Hematopoietic multipotent progenitor cell treated with erythropoietin and hydrocortisone succinate and interleukin-3 and kit ligand, for 15 days (in vitro differentiated cells): ENCODE data around the gene IER5.
"Not testable (repeated sequence)": the region's sequence is repeated elsewhere in the genome, so short reads cannot be mapped to it uniquely, and the experiment has no call there.

Experiments
- DNase-seq: peaks from one replicate; pipeline ENCODE4 v3.0.0-alpha.2; 2015; ENCODE audit warnings: low spot score

IER5 gene

GRCh38 chr1:181115971-181116370, 27.5 kb downstream of the IER5 start:
- DNase-seq, result not testable (repeated sequence)

DNA sequence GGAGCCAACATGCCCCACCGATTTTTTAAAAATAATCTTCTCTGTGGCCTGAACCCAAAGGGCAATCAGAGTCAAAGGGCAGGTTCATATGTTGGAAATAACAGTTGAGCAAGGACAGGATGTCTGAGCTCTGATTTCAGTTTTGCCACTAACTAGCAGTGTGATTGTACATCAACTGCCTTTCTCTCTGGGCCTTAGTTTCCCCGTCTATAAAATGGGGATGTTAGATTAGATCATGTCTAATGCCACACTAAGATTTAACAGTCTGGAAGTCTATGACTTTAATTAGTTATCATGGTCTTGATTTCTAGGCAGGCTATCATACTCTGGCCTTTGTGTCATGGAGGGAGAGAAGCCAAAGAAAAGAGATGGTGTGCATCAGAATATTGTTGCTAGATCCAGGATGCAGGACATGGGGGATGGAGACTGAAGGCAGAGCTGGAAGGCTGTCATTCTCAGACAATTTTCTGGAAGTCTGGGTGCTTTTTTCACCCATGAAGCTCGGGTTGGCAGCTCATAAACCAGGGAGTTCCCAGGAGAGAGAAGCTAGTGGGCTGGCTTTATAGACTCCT, 28.4 kb downstream of the IER5 start:
- no peak for DNase-seq

GRCh38 chr1:181117648-181118449, 29.3 kb downstream of the IER5 start:
- no peak for DNase-seq

- DNase-seq, result no peak
Observed at GRCh38 chr1:181119093-181119989, 30.8 kb downstream of the IER5 start.

- no peak for DNase-seq
Observed at GRCh38 chr1:181120924-181121323, 32.4 kb downstream of the IER5 start.

- no peak for DNase-seq
Observed at GRCh38 chr1:181121498-181121897, 33.0 kb downstream of the IER5 start.

DNA sequence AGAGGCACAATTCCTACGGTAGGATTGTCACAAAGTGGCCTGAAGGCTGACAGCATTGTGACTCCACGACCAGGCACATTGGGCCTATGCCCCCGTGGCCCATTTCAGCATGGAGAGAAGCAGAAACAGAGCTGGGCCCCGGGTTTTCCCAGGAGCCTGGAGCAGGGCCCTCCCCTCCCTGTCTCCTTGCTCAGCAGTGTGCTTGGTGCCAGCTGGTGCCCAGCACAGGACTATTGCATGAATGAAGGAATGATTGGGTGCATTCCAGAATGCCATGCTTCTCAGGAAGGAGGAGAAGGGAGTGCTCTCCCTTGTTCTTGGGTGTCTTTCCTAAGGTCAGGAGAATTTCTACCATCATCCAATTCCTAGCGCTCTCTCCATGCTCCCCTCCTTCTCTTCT, 33.7 kb downstream of the IER5 start:
- no peak for DNase-seq

DNA sequence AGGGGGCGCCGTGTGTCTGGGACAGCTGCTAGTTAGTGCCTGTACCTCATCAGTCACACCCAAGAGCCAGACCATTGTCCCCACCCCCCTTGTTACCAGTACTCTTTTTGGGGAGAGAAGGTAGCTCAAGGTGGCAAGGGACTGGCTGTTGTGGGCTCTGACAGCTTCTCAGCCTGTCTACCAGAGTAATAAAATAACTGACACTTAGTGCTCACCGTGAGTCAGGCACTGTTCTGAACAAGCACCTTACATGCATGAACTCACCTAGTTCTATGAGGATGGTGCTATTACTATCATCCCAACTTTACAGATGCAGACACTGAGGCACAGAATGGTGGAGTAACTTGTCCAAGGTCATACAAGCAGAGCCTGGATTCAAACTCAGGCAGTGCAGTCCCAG, 34.7 kb downstream of the IER5 start:
- no peak for DNase-seq

- DNase-seq, result no peak
Observed at GRCh38 chr1:181124291-181124751, 35.8 kb downstream of the IER5 start.

DNA sequence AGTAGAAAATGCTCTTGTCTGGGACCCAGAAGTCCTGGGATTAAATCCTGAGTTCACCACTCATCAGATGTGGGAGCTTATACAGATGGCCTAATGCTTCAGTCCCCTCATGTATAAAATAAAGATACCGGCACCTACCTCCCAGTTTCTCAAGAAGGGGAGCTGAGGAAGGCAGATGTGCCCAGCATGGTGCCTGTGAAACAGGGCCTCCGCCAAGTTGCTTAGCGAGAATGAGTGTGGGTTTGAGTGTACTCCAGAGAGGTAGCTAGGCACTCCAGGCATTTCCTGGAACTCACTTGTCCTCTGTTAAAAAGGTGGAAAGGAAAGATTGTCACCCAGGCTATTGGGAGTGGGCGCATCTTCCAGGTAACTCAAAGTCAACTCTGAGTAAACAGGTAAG, 37.8 kb downstream of the IER5 start:
- DNase-seq, result no peak

GRCh38 chr1:181126871-181127587, 38.5 kb downstream of the IER5 start:
- peak; percentile 37 for DNase-seq

DNA sequence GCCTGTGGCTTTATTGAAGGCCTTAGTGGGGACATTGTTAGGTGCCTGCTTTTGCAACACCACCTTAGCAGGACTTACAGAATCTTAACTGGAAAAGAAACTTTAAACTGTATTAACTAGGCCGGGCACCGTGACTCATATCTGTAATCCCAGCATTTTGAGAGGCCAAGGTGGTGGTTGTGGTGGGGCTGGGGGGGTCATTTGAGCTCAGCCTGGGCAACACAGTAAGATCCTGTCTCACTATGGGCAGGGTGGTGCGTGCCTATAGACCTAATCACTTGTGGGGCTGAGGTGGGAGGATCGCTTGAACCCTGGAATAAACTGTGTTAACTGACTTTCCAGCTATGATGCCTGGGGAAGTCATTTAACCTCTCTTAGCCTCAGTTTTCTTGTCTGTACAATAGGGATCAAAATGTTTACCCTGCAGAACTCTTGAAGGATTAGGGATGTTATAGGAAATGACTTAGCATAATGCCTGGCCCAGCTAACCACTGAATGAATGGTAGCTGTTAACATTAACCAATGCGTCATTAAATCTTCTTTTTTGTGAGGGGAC, 39.5 kb downstream of the IER5 start:
- no peak for DNase-seq

DNA sequence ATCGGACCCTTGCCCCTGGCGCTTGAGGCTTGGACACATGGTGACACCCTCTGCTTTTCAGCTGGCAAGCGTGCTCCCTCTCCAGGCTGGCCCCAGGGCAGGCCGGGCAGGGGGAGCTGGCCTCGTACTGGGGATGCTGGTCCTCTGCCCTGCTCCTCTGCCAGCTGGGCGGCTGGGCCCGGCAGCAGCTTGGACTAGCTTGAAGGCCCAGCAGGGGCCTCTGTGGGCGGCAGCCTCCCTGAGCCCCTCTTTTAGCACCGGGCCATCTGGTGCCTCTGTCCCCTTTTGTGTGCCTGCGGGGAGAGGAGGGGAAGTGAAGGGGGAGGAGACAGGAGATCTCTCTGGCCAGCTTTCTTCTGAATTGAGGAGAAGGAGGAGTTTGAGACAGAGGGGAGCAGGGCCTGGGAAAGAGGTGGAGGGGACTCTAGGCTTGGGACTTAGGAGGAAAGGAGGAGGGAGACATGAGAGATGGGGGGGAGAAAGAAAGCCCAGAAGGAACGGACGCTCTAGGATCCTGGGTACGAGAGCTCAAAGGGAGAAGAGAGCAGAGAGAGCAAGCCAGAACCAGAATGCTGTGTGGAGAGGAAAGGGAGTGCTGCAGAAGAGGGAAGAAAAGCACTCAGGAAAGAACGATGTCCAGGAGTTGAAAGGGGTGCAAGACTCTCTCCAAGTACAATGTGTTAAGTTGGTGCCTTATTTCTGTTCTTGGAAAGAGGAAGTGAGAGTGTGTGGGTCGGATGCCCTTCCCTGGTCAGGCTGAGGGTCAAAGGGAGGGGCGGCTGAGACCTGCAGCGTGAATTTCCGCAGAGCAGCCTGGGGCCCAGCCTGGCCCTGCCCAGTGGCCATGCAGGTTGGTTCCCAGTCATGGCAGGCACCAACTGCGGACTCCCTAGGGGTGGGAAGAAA, 40.3 kb downstream of the IER5 start:
- no peak for DNase-seq

DNA sequence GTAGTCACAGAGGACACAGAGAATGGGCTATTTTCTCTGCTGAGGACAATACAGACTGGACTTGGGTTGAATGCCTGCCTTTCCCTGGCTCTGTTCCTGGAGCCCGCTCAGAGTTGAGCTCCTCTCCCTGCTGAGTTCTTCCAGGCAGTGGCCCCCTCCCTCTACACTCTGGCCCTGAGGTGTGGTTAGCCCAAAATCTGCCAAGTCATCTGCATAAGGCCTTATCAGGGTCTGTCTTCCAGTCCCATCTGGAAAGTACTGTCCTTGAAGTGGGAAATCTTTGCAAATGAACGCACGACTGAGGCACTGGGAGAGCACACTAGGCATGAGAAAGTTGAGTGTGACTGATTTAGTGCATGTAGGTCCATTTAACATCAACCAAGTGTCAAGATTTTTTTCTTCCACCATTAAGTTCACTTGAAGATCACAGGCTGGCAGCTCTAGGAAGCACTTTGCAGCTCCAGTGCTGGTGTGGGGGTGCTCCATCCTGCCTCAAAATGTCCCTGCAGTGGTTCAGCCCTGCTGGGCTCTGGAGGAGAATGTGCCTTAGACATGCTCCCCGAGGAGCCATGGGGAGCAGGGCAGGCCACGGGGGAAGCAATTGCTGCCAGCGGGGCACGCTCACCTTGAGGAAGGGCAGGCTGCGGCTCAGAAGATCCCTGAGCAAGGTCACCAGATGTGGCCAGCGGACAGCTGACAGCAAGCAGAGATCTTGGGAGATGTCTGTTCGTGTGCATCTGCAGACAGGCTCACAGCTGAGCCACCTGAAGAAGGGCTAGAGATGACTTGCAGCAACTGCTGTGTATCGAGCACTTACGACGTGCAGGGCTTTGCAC, 41.5 kb downstream of the IER5 start:
- peak; percentile 45 for DNase-seq

GRCh38 chr1:181131255-181131941, 42.9 kb downstream of the IER5 start:
- DNase-seq, result no peak

DNA sequence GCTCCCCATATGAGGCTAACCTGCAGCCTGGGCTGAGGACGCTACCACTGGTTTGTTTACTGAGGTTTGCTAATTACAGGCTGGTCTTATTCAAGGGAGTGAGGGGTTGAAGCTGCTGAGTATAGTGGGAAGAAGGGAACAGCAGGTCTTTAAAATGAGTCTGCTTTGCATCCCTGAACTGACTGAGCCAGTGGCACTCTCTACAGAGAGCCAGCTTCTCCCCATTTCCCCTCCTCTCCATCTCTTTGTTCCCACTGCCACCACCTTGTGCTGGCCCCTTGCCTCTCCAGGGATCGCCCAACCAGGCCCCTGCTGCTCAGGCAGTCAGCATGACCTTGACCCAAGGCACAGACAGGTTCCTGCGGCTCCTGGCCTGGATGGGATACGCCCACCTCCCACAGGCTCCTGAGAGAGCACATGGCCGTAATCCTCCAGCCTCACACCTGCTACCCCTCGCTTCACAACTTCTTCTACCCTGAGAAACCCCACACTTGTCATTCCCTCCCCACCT, 45.0 kb downstream of the IER5 start:
- DNase-seq, result no peak

- no peak for DNase-seq
Observed at GRCh38 chr1:181133969-181134418, 45.5 kb downstream of the IER5 start.

DNA sequence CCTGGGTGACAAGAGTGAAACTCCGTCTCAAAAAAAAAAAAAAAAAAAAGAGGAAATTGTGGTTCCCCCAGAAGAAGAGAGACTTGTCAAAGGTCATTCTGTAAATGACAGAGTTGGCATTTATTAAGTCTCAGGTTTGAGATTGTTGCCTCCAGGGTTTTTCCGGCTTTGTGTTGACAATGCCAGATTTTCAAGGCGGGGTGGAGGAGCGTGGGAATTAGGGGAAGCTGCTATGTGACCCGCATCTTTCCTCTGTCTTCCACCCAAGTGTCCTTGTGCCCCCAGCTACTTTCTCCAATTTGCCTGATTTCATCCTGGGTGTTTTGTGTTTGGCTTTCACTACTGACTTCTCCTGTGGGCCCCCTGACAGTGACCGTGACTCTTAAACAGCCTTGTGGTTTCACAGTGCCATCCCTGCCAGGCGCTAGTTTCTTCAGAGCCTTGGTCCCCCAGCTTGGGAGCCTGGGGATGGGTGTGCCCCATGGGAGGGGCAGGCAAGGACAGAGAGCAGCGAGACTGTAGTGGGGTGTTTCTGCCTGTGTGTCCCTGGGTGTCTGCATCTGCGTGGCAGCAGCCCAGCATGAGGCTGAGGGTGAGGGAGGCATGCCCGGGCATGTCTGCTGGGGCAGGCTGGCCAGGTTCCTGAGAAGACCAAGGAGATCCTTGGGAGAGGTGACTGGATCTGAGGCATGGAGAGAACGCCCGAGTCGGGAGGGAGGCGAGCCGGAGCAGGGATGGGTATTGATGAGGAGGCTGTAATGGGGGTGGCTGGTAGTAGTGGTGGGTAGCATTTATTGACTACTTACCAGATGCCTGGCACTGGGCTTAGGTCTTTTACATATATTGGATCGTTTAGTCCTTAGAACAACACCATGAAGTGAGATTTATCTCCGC, 46.3 kb downstream of the IER5 start:
- peak; percentile 66 for DNase-seq
